BLaER1 (cell line): Measurements from ENCODE around the gene P4HA3.

Experiments used
- H3K27ac ChIP-seq: shearing (Covaris generic); formaldehyde crosslinking; 2 replicates; pipeline ENCODE4 v1.8.1; 2022
- H3K27me3 ChIP-seq: shearing (Covaris generic); formaldehyde crosslinking; 2 replicates; pipeline ENCODE4 v1.8.1; 2022
- H3K36me3 ChIP-seq: shearing (Covaris generic); formaldehyde crosslinking; 2 replicates; pipeline ENCODE4 v1.8.1; 2022
- H3K4me1 ChIP-seq: shearing (Covaris generic); formaldehyde crosslinking; 2 replicates; pipeline ENCODE4 v1.8.1; 2022
- H3K4me2 ChIP-seq: shearing (Covaris generic); formaldehyde crosslinking; 2 replicates; pipeline ENCODE4 v1.8.1; 2022
- H3K4me3 ChIP-seq: shearing (Covaris generic); formaldehyde crosslinking; 2 replicates; pipeline ENCODE4 v1.8.1; 2022
- H3K9ac ChIP-seq: shearing (Covaris generic); formaldehyde crosslinking; 2 replicates; pipeline ENCODE4 v1.8.1; 2022
- H3K9me3 ChIP-seq: shearing (Covaris generic); formaldehyde crosslinking; 2 replicates; pipeline ENCODE4 v1.8.1; 2022
- H4K20me1 ChIP-seq: shearing (Covaris generic); formaldehyde crosslinking; 2 replicates; pipeline ENCODE4 v1.8.1; 2022
- Cebpa-rat ChIP-seq: shearing (Covaris generic); IDR thresholded peaks from 2 replicates; pipeline ENCODE4 v1.8.1; 2022

P4HA3 gene

DNA sequence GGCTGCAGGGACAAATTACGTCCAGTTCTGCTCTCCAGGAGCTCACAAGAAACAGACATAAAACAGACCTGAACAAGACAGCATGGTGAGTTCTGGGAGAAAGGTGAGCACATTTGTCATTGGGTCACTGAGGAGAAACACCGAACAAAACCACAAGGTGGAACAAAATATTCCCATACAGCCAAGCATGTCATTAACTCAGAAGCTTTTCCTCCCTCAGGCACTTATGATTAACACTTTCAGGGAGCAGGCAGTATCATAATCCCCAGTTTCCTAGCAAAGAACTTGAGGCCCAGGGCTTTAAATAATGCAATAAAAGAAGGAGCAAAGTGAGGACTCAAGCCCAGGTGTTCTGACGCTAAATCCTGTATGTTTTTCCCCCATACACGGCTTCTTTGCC lies 43.0 kb downstream of the P4HA3 start:
- Histone ChIP-seq H3K4me2 (no peak overlapping the region), H3K9ac (no peak overlapping the region), H3K9me3 (no peaks in the 10 kb centered on the region), H3K27me3 (no peaks in the 10 kb centered on the region), H3K36me3 (no peaks in the 10 kb centered on the region), H3K4me1 (peaks cover 10% of the 10 kb centered on the region), H3K4me3 (no peak overlapping the region), H3K27ac (no peak overlapping the region), H4K20me1 (no peaks in the 10 kb centered on the region)
- no peak for TF ChIP-seq Cebpa-rat

DNA sequence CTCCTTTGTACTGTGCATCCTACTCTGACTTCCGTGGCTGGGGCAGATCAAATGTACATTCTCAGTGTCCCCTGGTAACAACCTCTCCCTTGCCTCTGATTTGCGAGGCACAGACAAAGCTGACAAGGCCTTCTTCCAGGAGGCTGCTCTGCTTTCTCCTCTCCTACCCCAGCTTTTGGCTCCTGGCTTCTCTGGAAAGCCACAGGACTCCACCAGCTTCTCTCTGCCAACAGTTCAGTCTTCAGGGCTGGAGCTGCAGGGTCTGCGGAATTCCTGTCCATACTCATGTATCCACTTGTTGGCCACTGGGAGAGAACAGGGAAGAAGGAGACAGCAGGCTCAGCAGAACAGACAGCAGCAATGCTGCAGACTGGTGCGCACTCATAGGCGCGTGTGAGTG lies 44.4 kb downstream of the P4HA3 start:
- no peaks in the 10 kb centered on the region for H3K9me3 ChIP-seq
- TF ChIP-seq Cebpa-rat: no peak
- H3K4me2 ChIP-seq: no peak overlapping the region
- H3K4me1 ChIP-seq: peaks cover 10% of the 10 kb centered on the region
- no peak overlapping the region for H3K4me3 ChIP-seq
- H3K36me3 ChIP-seq: no peaks in the 10 kb centered on the region
- no peak overlapping the region for H3K27ac ChIP-seq
- no peaks in the 10 kb centered on the region for H3K27me3 ChIP-seq
- no peaks in the 10 kb centered on the region for H4K20me1 ChIP-seq
- no peak overlapping the region for H3K9ac ChIP-seq

DNA sequence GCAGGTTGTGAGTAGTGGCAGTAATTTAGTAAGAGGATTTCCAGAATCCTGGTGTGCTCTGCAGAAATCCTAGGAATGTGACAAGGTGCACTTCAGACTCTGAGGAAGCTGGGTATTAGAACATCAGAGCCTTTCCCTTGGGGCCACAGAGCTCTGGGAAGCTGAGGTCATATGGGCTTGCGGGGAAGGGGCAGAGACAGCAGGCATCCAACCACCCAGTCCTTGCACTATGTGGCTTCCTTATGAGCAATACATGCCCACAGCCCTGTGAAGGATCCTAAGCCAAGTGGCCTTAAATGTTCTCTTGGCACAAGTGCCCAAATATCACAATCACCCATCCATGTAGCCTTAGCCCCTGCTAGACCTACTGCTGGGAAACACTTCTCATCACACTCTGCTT lies 46.2 kb downstream of the P4HA3 start:
- H3K36me3 ChIP-seq: no peaks in the 10 kb centered on the region
- no peaks in the 10 kb centered on the region for H3K27me3 ChIP-seq
- H3K27ac ChIP-seq: no peak overlapping the region
- peaks cover 14% of the 10 kb centered on the region for H3K9me3 ChIP-seq
- H4K20me1 ChIP-seq: no peaks in the 10 kb centered on the region
- TF ChIP-seq Cebpa-rat: no peak
- H3K4me3 ChIP-seq: no peak overlapping the region
- no peak overlapping the region for H3K9ac ChIP-seq
- peaks cover 10% of the 10 kb centered on the region for H3K4me1 ChIP-seq
- H3K4me2 ChIP-seq: no peak overlapping the region

DNA sequence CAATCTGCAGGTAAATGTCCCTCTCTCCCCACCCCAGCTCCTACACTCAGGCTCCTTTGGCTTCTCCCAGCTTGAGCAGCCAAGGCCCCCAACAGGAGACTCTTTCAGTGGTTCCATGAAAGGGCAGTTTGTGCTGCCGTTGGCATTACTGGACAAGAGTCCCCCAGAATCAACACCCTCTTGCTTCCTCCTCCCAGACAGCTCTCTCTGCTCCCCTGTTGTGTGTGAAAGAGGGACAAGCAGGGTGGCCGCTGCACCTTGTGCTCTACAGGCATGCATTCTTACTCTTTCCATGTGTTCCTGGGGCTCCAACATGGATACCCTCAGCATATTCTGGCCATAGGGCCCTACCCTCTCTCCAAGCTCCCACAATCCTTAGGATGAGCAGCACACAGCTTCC lies 48.7 kb downstream of the P4HA3 start:
- H3K27me3 ChIP-seq: no peaks in the 10 kb centered on the region
- no peak overlapping the region for H3K4me2 ChIP-seq
- no peak overlapping the region for H3K27ac ChIP-seq
- no peaks in the 10 kb centered on the region for H3K4me1 ChIP-seq
- no peak overlapping the region for H3K4me3 ChIP-seq
- H3K9me3 ChIP-seq: peaks cover 14% of the 10 kb centered on the region
- H3K9ac ChIP-seq: no peak overlapping the region
- no peaks in the 10 kb centered on the region for H4K20me1 ChIP-seq
- TF ChIP-seq Cebpa-rat: no peak
- H3K36me3 ChIP-seq: no peaks in the 10 kb centered on the region

DNA sequence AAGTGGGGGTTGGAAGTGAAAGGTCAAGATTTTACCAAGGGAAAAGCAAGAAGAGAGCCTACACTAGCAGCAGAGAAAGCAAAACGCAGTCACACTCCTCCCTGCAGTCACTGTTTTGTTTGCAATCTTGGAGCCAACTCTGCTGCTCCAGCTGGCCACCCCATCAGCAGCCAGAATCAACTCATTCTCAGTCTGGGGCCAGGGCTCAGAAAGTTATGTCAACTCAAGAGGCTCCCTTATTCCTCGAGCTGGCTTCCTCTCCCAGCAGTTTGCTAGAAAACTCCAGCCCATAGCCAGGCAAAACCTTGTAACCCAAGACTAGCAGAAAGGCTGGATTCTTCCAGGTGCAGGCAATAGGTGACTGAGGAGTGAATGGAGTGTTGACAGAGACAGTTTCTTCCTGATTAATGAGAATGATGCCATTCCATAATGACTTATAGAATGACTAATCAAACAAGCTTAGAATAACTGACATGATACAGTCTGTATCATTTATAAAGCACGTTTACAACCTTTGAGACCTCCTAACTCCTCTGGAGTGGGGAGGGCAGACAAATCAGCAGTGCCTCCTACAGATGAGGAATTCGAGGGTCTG lies 53.4 kb downstream of the P4HA3 start:
- Histone ChIP-seq H3K9ac (no peak overlapping the region), H3K9me3 (peaks cover 14% of the 10 kb centered on the region), H3K27me3 (no peaks in the 10 kb centered on the region), H3K4me2 (no peak overlapping the region), H3K36me3 (peaks cover 33% of the 10 kb centered on the region), H3K4me3 (no peak overlapping the region), H4K20me1 (no peaks in the 10 kb centered on the region), H3K27ac (no peak overlapping the region), H3K4me1 (no peaks in the 10 kb centered on the region)
- TF ChIP-seq Cebpa-rat: no peak

DNA sequence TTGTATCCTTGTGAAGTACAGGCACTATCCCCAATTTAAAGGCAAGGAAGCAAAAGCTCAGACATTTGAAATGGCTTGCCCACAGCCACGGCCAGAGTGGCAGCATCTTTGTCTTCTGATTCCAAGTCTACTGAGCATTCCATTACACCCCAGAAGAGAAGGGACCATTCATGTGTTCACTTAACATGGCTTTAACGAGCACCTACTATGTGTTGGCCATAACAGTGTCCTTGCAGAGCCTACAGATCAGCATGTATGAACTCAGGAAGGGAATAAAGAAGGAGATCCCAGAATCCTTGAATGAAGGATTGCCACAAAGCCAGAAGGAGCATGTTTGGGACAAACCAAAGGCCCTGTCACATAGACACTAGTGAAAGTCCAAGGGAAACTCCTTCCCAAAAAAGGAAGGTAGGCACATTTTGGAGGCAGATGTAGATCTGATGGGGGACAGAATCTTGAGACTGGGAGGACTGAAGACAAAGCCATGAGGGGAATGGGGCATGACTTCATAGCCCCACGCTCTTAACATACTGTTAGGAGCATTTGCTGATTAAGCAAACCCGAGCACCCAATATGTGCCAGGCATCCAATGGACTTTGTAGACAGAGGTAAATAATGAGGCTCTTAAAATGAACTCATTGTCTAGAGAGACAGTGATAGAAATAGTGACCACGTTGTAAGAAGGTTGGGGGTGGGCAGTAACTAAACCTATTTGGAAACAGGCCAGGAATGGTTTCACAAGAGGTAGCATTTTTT lies 54.9 kb downstream of the P4HA3 start:
- Histone ChIP-seq H4K20me1 (no peaks in the 10 kb centered on the region), H3K36me3 (peaks cover 48% of the 10 kb centered on the region), H3K4me3 (no peak overlapping the region), H3K9ac (no peak overlapping the region), H3K4me1 (no peaks in the 10 kb centered on the region), H3K4me2 (no peak overlapping the region), H3K27ac (no peak overlapping the region), H3K9me3 (peaks cover 11% of the 10 kb centered on the region), H3K27me3 (no peaks in the 10 kb centered on the region)
- TF ChIP-seq Cebpa-rat: no peak

DNA sequence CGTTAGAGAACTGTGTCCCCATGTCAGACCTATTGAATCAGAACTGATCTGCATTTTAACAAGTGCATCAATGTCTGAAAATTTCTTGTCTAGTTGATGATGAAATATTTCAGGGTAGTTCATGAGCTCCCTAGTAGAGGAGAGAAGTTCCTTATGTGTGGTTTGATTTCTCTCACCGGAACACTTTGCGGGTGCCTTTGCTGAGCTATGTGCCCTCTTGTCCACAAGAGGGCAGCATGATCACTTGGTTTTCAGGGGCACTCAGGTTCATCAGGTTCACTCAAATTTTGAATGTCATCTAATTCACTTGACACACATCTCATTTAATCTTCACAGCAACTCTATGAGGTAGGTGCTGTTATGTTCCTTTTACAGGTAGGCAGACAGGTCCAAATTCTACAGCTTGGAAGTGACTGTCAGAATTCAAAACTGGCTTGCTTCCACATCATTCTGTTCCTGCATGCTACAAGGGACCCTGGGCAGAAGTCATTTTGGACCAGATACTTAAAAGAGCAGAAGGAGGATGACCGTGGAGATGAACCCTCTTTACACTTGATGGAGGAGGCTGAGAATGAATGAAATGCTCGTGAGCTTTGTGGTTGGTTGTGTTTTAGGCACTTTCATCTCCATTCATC lies 55.6 kb downstream of the P4HA3 start:
- peaks cover 4% of the 10 kb centered on the region for H3K9me3 ChIP-seq
- peaks cover 55% of the 10 kb centered on the region for H3K36me3 ChIP-seq
- no peaks in the 10 kb centered on the region for H3K27me3 ChIP-seq
- no peak overlapping the region for H3K4me2 ChIP-seq
- H3K4me1 ChIP-seq: no peaks in the 10 kb centered on the region
- no peak overlapping the region for H3K9ac ChIP-seq
- no peak overlapping the region for H3K4me3 ChIP-seq
- TF ChIP-seq Cebpa-rat: no peak
- no peak overlapping the region for H3K27ac ChIP-seq
- H4K20me1 ChIP-seq: no peaks in the 10 kb centered on the region

DNA sequence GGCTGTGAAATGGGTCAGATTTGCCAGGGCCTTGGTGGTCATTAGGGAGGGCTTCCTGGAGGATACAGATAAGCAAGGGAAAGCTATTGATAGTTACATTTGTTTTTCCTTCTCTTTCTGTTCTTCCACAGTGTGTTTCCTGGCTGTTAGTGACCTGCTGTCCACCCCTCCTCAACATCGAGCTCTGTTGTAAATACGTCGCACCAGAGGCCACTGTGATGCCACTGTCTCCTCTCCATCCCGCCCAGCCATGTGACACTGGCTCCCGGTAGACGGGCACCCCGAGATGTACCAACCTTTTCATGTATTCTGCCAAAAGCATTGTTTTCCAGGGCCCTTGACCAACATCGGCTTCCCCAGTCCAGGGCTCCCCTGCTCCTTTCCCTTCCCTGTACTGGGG lies 58.1 kb downstream of the P4HA3 start:
- Histone ChIP-seq H3K4me1 (no peaks in the 10 kb centered on the region), H3K9me3 (no peaks in the 10 kb centered on the region), H3K27me3 (no peaks in the 10 kb centered on the region), H3K36me3 (peaks cover 80% of the 10 kb centered on the region), H3K4me2 (no peak overlapping the region), H3K4me3 (no peak overlapping the region), H4K20me1 (no peaks in the 10 kb centered on the region), H3K9ac (no peak overlapping the region), H3K27ac (no peak overlapping the region)
- no peak for TF ChIP-seq Cebpa-rat

DNA sequence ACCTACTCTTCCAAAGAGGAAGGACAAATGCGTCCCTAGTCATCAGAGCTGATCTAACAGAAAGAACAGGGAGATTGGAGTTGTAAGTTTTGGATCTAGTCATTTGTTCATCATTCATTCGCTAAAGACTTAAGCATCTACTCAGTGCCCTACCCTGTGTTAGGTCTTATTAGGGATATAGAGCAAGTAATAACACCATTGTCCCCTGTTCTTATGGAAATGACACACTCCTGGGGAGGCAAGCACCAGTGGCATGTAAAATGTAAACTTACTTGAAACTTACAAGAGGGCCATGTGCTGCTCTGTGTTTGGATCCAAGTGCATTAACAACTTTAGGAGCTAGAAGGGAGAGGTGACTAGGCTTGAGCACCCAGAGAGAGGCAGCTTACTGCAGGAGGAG lies 61.9 kb downstream of the P4HA3 start:
- H3K4me2 ChIP-seq: no peak overlapping the region
- no peak overlapping the region for H3K27ac ChIP-seq
- H3K9me3 ChIP-seq: no peaks in the 10 kb centered on the region
- no peaks in the 10 kb centered on the region for H4K20me1 ChIP-seq
- peaks cover 93% of the 10 kb centered on the region for H3K36me3 ChIP-seq
- no peaks in the 10 kb centered on the region for H3K4me1 ChIP-seq
- no peaks in the 10 kb centered on the region for H3K27me3 ChIP-seq
- H3K4me3 ChIP-seq: no peak overlapping the region
- H3K9ac ChIP-seq: no peak overlapping the region
- no peak for TF ChIP-seq Cebpa-rat

DNA sequence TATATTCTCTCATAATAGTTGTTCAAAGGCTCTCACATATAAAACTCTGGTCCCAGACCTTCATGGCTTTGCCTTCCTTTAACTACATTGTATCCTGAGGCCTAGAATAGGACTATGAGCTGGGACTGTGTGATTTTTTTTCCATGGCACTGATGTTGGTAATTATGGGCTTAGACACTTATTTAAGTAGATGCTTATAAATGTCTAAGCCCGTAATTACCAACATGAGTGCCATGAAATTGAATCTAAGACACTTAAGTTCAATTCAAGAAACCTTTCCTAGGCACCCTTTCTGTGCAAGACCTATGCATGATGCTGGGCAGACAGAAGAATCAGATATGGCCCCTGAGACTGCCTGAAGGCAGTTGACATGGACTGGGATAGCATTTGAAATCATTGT lies 63.0 kb downstream of the P4HA3 start:
- TF ChIP-seq Cebpa-rat: no peak
- Histone ChIP-seq H3K4me1 (no peaks in the 10 kb centered on the region), H4K20me1 (no peaks in the 10 kb centered on the region), H3K36me3 (peaks cover 92% of the 10 kb centered on the region), H3K27me3 (no peaks in the 10 kb centered on the region), H3K4me2 (no peak overlapping the region), H3K4me3 (no peak overlapping the region), H3K9ac (no peak overlapping the region), H3K27ac (no peak overlapping the region), H3K9me3 (no peaks in the 10 kb centered on the region)
